T-helper 9 cell (primary cell): Measurements from ENCODE around the gene STX17.

Experiments
- DNase-seq: peaks from one replicate; pipeline ENCODE4 v3.0.0-alpha.2; 2020

The STX17 gene

GRCh38 chr9:99911600-99911999 lies 5.1 kb downstream of the STX17 start:
- DNase-seq: no peak

- no peak for DNase-seq
These were observed 10.2 kb downstream of the STX17 start for GRCh38 chr9:99916650-99917049.

- DNase-seq: no peak
These were observed 11.7 kb downstream of the STX17 start for GRCh38 chr9:99918134-99918533.

GRCh38 chr9:99919930-99920329 lies 13.5 kb downstream of the STX17 start:
- no peak for DNase-seq

- no peak for DNase-seq
These were observed 15.6 kb downstream of the STX17 start for GRCh38 chr9:99921875-99922710.

- no peak for DNase-seq
These were observed 16.2 kb downstream of the STX17 start for GRCh38 chr9:99922711-99923030.

- no peak for DNase-seq
These were observed 19.1 kb downstream of the STX17 start for GRCh38 chr9:99925541-99925940.

- DNase-seq: no peak
These were observed 23.2 kb downstream of the STX17 start for GRCh38 chr9:99929652-99930051.

- DNase-seq: no peak
These were observed 24.8 kb downstream of the STX17 start for GRCh38 chr9:99931155-99931840.

- no peak for DNase-seq
These were observed 30.6 kb downstream of the STX17 start for GRCh38 chr9:99936947-99937587.

GRCh38 chr9:99947395-99947794 lies 40.9 kb downstream of the STX17 start:
- no peak for DNase-seq

GRCh38 chr9:99948482-99948881 lies 42.0 kb downstream of the STX17 start:
- no peak for DNase-seq

- DNase-seq: no peak
These were observed 42.4 kb downstream of the STX17 start for GRCh38 chr9:99948896-99949295.

GRCh38 chr9:99953861-99954507 lies 47.5 kb downstream of the STX17 start:
- DNase-seq: no peak

GRCh38 chr9:99954819-99955218 lies 48.4 kb downstream of the STX17 start:
- DNase-seq: no peak

GRCh38 chr9:99955606-99956005 lies 49.2 kb downstream of the STX17 start:
- no peak for DNase-seq

GRCh38 chr9:99962680-99963261 lies 56.3 kb downstream of the STX17 start:
- DNase-seq: no peak

- DNase-seq: no peak
These were observed 57.9 kb downstream of the STX17 start for GRCh38 chr9:99964336-99964735.

GRCh38 chr9:99966001-99966400 lies 59.5 kb downstream of the STX17 start:
- no peak for DNase-seq

- DNase-seq: no peak
These were observed 60.3 kb downstream of the STX17 start for GRCh38 chr9:99966716-99967115.

GRCh38 chr9:99967457-99967856 lies 61.0 kb downstream of the STX17 start:
- DNase-seq: no peak

- DNase-seq: no peak
These were observed 64.0 kb downstream of the STX17 start for GRCh38 chr9:99970481-99970880.

- DNase-seq: no peak
These were observed 65.0 kb downstream of the STX17 start for GRCh38 chr9:99971410-99971809.
